K562 (cell line): ENCODE measurements around the gene ARMC7.

ENCODE experiments used
- JUN ChIP-seq, 2 experiments: sonication (generic) in 1 of 2; formaldehyde crosslinking in 1 of 2; IDR thresholded peaks; 2 replicates each; pipeline versions ENCODE4 v1.6.1 to v1.8.0; 2012 to 2022; ENCODE audit warnings: borderline replicate concordance in 2 of 2, mild to moderate bottlenecking in 2 of 2, improper control_type of control experiment in 1 of 2, low read depth in 1 of 2, low read length in 1 of 2, missing genetic modification reagents in 1 of 2
- POLR2AphosphoS5 ChIP-seq: IDR thresholded peaks from 2 replicates; pipeline ENCODE4 v1.6.1; 2011; ENCODE audit warnings: mild to moderate bottlenecking, low read depth, low read length, moderate library complexity; ENCODE audit not compliant: control insufficient read depth, insufficient read depth
- ZBTB7A ChIP-seq: IDR thresholded peaks from 2 replicates; pipeline ENCODE4 v1.6.1; 2011; ENCODE audit warnings: low read depth, mild to moderate bottlenecking, low read length, moderate library complexity, borderline replicate concordance; ENCODE audit not compliant: control insufficient read depth
- TF ChIP-seq, protein P1 (sequence below), 3 experiments: IDR thresholded peaks in 2 of 3; conservative IDR thresholded peaks in 1 of 3; 2 replicates each; pipeline ENCODE4 v1.5.1; 2011 to 2012; ENCODE audit warnings: low read length in 3 of 3, mild to moderate bottlenecking in 3 of 3, control low read depth in 2 of 3, improper control_type of control experiment in 1 of 3, inconsistent platforms in 1 of 3, low read depth in 1 of 3, mixed read lengths in 1 of 3, moderate library complexity in 1 of 3; ENCODE audit not compliant: insufficient read depth in 2 of 3
- TF ChIP-seq, protein P2 (sequence below): sonication (generic); formaldehyde crosslinking; IDR thresholded peaks from 2 replicates; pipeline ENCODE4 v1.5.0; 2020; ENCODE audit warnings: missing genetic modification reagents

DNA sequence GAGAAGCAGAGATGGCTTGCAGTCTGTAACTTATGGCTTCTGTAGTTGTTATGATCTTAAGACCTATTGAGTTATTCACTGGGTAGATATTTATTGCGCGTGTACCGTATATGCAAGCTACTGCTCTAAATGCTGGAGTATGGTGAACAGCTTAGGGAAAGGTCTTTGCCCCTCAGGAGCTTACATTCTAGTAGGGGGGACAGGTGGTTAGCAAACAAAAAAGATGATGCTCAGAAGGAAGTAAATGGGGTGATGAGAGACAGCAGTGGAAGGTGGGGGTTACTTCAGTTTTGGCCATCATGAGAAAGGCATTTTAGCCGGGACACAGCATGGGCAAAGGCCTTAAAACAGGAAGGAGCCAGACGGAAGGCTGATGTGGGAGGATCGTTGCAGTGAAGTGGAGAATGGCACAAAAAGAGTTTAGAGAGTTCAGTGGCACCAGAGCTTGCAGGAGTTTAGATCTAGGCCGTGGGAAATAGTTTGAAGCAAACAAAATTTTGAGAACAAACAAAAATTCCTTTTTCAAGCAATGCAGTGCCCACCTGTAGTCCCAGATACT is 2.1 kb downstream of the ARMC7 start:
- TF ChIP-seq JUN (IDR thresholded peaks at IDR 0.05; ENCODE audit: borderline replicate concordance, low read depth, low read length) (no peak), JUN (CRISPR knock-in tag; IDR thresholded peaks at IDR 0.05; ENCODE audit: borderline replicate concordance) (no peak), POLR2AphosphoS5 (no peak), ZBTB7A (no peak)
- TF ChIP-seq, protein P1, sequence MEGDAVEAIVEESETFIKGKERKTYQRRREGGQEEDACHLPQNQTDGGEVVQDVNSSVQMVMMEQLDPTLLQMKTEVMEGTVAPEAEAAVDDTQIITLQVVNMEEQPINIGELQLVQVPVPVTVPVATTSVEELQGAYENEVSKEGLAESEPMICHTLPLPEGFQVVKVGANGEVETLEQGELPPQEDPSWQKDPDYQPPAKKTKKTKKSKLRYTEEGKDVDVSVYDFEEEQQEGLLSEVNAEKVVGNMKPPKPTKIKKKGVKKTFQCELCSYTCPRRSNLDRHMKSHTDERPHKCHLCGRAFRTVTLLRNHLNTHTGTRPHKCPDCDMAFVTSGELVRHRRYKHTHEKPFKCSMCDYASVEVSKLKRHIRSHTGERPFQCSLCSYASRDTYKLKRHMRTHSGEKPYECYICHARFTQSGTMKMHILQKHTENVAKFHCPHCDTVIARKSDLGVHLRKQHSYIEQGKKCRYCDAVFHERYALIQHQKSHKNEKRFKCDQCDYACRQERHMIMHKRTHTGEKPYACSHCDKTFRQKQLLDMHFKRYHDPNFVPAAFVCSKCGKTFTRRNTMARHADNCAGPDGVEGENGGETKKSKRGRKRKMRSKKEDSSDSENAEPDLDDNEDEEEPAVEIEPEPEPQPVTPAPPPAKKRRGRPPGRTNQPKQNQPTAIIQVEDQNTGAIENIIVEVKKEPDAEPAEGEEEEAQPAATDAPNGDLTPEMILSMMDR (IDR thresholded peaks at IDR 0.05 in 2 of 3, conservative IDR thresholded peaks at IDR 0.05 in 1 of 3; ENCODE audit: insufficient read depth in 2 of 3, low read depth in 1 of 3, low read length in 3 of 3) = no peak
- TF ChIP-seq, protein P2, sequence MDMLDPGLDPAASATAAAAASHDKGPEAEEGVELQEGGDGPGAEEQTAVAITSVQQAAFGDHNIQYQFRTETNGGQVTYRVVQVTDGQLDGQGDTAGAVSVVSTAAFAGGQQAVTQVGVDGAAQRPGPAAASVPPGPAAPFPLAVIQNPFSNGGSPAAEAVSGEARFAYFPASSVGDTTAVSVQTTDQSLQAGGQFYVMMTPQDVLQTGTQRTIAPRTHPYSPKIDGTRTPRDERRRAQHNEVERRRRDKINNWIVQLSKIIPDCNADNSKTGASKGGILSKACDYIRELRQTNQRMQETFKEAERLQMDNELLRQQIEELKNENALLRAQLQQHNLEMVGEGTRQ (CRISPR knock-in tag) = no peak
